Left lung (tissue), 10 donors: Measurements from ENCODE around the gene SRPX. TPM values are rescaled to one million over a fixed set of nuclear protein-coding genes. Genes with fewer than 3 reads are reported as not detected.

ENCODE experiments used
- ATAC-seq: fragments of 200-7000 bp; cut with Tn5 transposase; one replicate; pipeline ENCODE4 v1.9.1; 2020; ENCODE audit warnings: moderate library complexity
- DNase-seq, 4 donors: peaks; one replicate each; pipeline ENCODE4 v3.0.0-alpha.2; 2013 to 2020
- H3K27ac ChIP-seq, 2 donors: fragments of 200-600 bp; sonication (generic) in 1 of 2; one replicate each; pipeline versions ENCODE4 v1.5.0 to v1.8.0; 2020 to 2021
- H3K27me3 ChIP-seq, 2 donors: fragments of 200-600 bp; sonication (generic) in 1 of 2; one replicate each; pipeline versions ENCODE4 v1.5.0 to v1.8.0; 2020 to 2021
- H3K36me3 ChIP-seq, 2 donors: fragments of 200-600 bp; sonication (generic) in 1 of 2; one replicate each; pipeline versions ENCODE4 v1.5.0 to v1.8.0; 2020 to 2021
- H3K4me1 ChIP-seq, 2 donors: fragments of 200-600 bp; one replicate each; pipeline ENCODE4 v1.8.0; 2021
- H3K4me3 ChIP-seq, 2 donors: fragments of 200-600 bp; sonication (generic) in 1 of 2; one replicate each; pipeline versions ENCODE4 v1.5.0 to v1.8.0; 2020 to 2021; ENCODE audit warnings: mild to moderate bottlenecking in 1 of 2
- H3K9me3 ChIP-seq, 2 donors: fragments of 200-600 bp; sonication (generic) in 1 of 2; one replicate each; pipeline versions ENCODE4 v1.5.0 to v1.8.0; 2020 to 2021
- CTCF ChIP-seq, 2 donors: fragments of 200-600 bp; sonication (generic) in 1 of 2; IDR thresholded peaks; one replicate each; pipeline versions ENCODE4 v1.5.0 to v1.8.0; 2021; ENCODE audit warnings: antibody characterized with exemption in 2 of 2
- intact Hi-C, 2 donors: fragments of 100-400 bp; cut with DNase I; formaldehyde crosslinking; loops; one replicate each; pipeline versions ENCODE4 v1.11.2 to v1.14.2; 2022
- polyA plus RNA-seq, 6 donors: library from polyadenylated mRNA; unstranded; fragments of 120-200 nt; gene quantifications; one replicate each; pipeline ENCODE4 v1.2.1, GENCODE V29; 2013; ENCODE audit not compliant: insufficient read length in 6 of 6
- total RNA-seq, 2 donors: library from RNA; stranded (reverse); fragmentation: NEBNext Ultra II Directional; extraction: Animal tissue kit (Norgen Biotek cat#: 25700); gene quantifications; one replicate each; pipeline ENCODE4 v1.2.1, GENCODE V29; 2021
- donor health status: DM: no; HTN: yes; CAD: no.
- donor health status: DM: no; HTN: no; CAD: no.

The SRPX gene
- total and polyA plus RNA-seq, 8 donors: 27.0 to 54.6 (median 32.3) TPM

- DNase-seq: no peak
- no peaks in the 10 kb centered on the region for H3K27me3 ChIP-seq
- TF ChIP-seq CTCF (IDR thresholded peaks at IDR 0.05): no peak
- no peaks in the 10 kb centered on the region for H3K4me1 ChIP-seq
- no peak overlapping the region for H3K4me3 ChIP-seq
- no peak for ATAC-seq
- H3K36me3 ChIP-seq: no peaks in the 10 kb centered on the region
- H3K27ac ChIP-seq: no peak overlapping the region
- no peaks in the 10 kb centered on the region for H3K9me3 ChIP-seq
- intact Hi-C loops: no loop called here
Observed at GRCh38 chrX:38236901-38237615, 16.4 kb upstream of the SRPX start.

- no peak overlapping the region for H3K4me3 ChIP-seq
- no peaks in the 10 kb centered on the region for H3K9me3 ChIP-seq
- no peaks in the 10 kb centered on the region for H3K4me1 ChIP-seq
- TF ChIP-seq CTCF (IDR thresholded peaks at IDR 0.05): no peak
- intact Hi-C loops: no loop called here
- no peak overlapping the region for H3K27ac ChIP-seq
- no peaks in the 10 kb centered on the region for H3K27me3 ChIP-seq
- DNase-seq (no peak), ATAC-seq (peak; percentile 57)
- H3K36me3 ChIP-seq: no peaks in the 10 kb centered on the region
Observed at GRCh38 chrX:38233891-38234667, 13.4 kb upstream of the SRPX start.

GRCh38 chrX:38232079-38232686 lies 11.5 kb upstream of the SRPX start:
- intact Hi-C loops: no loop called here
- Histone ChIP-seq H3K9me3 (no peaks in the 10 kb centered on the region), H3K4me1 (no peaks in the 10 kb centered on the region), H3K36me3 (no peaks in the 10 kb centered on the region), H3K27ac (no peak overlapping the region), H3K4me3 (no peak overlapping the region), H3K27me3 (no peaks in the 10 kb centered on the region)
- no peak for DNase-seq
- TF ChIP-seq CTCF (IDR thresholded peaks at IDR 0.05): no peak
- no peak for ATAC-seq

- no peaks in the 10 kb centered on the region for H3K9me3 ChIP-seq
- intact Hi-C loops: no loop called here
- TF ChIP-seq CTCF (IDR thresholded peaks at IDR 0.05): no peak
- no peak overlapping the region for H3K4me3 ChIP-seq
- H3K27me3 ChIP-seq: peaks cover 7 to 17% of the 10 kb centered on the region in 2 donors
- H3K36me3 ChIP-seq: no peaks in the 10 kb centered on the region
- no peaks in the 10 kb centered on the region for H3K4me1 ChIP-seq
- no peak overlapping the region for H3K27ac ChIP-seq
- DNase-seq: no peak
- no peak for ATAC-seq
Observed at GRCh38 chrX:38225093-38225492, 4.4 kb upstream of the SRPX start.

GRCh38 chrX:38224160-38224559 lies 3.5 kb upstream of the SRPX start:
- no peak overlapping the region for H3K4me3 ChIP-seq
- intact Hi-C loops: no loop called here
- no peak for TF ChIP-seq CTCF (IDR thresholded peaks at IDR 0.05)
- no peaks in the 10 kb centered on the region for H3K4me1 ChIP-seq
- DNase-seq (no peak), ATAC-seq (no peak)
- no peaks in the 10 kb centered on the region for H3K36me3 ChIP-seq
- H3K27me3 ChIP-seq: peaks cover 7 to 26% of the 10 kb centered on the region in 2 donors
- no peaks in the 10 kb centered on the region for H3K9me3 ChIP-seq
- H3K27ac ChIP-seq: no peak overlapping the region
